Measurements from ENCODE around the gene DAND5. TPM values are rescaled to one million over a fixed set of nuclear protein-coding genes. Genes with fewer than 3 reads are reported as not detected.
A peak's percentile ranks its signal among the peaks of the same experiment; 100 is the strongest.

DAND5 gene
- total and polyA plus RNA-seq, 8 donors, result 0.13 to 0.54 (median 0.30) TPM; not detected in 1

- ATAC-seq (peak; percentile 69), DNase-seq (peak; percentile 78 to 96 (median 87))
- H3K9me3 ChIP-seq, result no peaks in the 10 kb centered on the region
- intact Hi-C loops (cut with DNase I), result no loop called here
- H3K27me3 ChIP-seq, result peaks cover 0 to 26% of the 10 kb centered on the region in 2 donors
- TF ChIP-seq CTCF (IDR thresholded peaks at IDR 0.05), result no peak
- H3K36me3 ChIP-seq, result no peaks in the 10 kb centered on the region
- peak overlapping the region; percentile 21 to 33 for H3K4me3 ChIP-seq
- H3K4me1 ChIP-seq, result peaks cover 55 to 99% of the 10 kb centered on the region in 2 donors
- peak overlapping the region; percentile 77 to 94 for H3K27ac ChIP-seq
Observed at GRCh38 chr19:13022859-13023636, 53.7 kb downstream of the DAND5 start.

- H3K4me3 ChIP-seq, result peak overlapping the region; percentile 21 to 33
- DNase-seq (no peak), ATAC-seq (no peak)
- intact Hi-C loops (cut with DNase I), result no loop called here
- H3K27ac ChIP-seq, result peak overlapping the region; percentile 77 to 94
- peaks cover 0 to 26% of the 10 kb centered on the region in 2 donors for H3K27me3 ChIP-seq
- peaks cover 52 to 99% of the 10 kb centered on the region in 2 donors for H3K4me1 ChIP-seq
- H3K36me3 ChIP-seq, result no peaks in the 10 kb centered on the region
- TF ChIP-seq CTCF (IDR thresholded peaks at IDR 0.05), result no peak
- no peaks in the 10 kb centered on the region for H3K9me3 ChIP-seq
Observed at GRCh38 chr19:13023656-13024055, 54.3 kb downstream of the DAND5 start.

Small RNAs within 50 kb of the gene (microRNA-seq; reads per million reads assigned to microRNA genes)
- gene MIR5695 (0 to 0.17 reads per million in 2 donors), gene MIR6515 (1.3 to 1.5 reads per million in 2 donors)

Other genes with a start within 250 kb of the DAND5 start
- gene TNPO2, start 245.6 kb upstream of the DAND5 start, total RNA-seq, result 10 to 100 TPM; 54.8 to 64.3 TPM
- gene TNPO2, start 245.6 kb upstream of the DAND5 start, polyA plus RNA-seq (ENCODE audit: insufficient read length in 6 of 6), result 10 to 100 TPM; 76.5 to 92.6 (median 80.3) TPM
- gene TRIR, start 234.9 kb upstream of the DAND5 start, total RNA-seq, result 100 to 1,000 TPM; 115 to 128 TPM
- gene TRIR, start 234.9 kb upstream of the DAND5 start, polyA plus RNA-seq (ENCODE audit: insufficient read length in 6 of 6), result 100 to 1,000 TPM; 130 to 183 (median 151) TPM
- gene GET3, start 232.1 kb upstream of the DAND5 start, total RNA-seq, result 10 to 100 TPM; 70.4 to 71.2 TPM
- 10 to 100 TPM; 51.4 to 66.2 (median 56.2) TPM for gene GET3, start 232.1 kb upstream of the DAND5 start, polyA plus RNA-seq (ENCODE audit: insufficient read length in 6 of 6)
- not detected for gene BEST2, start 217.8 kb upstream of the DAND5 start, total RNA-seq
- under 1 TPM in 4 of 6 donors, not detected in 2; 0.08 to 0.17 (median 0.12) TPM for gene BEST2, start 217.8 kb upstream of the DAND5 start, polyA plus RNA-seq (ENCODE audit: insufficient read length in 6 of 6)
- gene HOOK2, start 194.0 kb upstream of the DAND5 start, total RNA-seq, result 10 to 100 TPM; 57.7 to 57.9 TPM
- 10 to 100 TPM; 59.8 to 91.2 (median 78.8) TPM for gene HOOK2, start 194.0 kb upstream of the DAND5 start, polyA plus RNA-seq (ENCODE audit: insufficient read length in 6 of 6)
- gene JUNB, start 178.1 kb upstream of the DAND5 start, total RNA-seq, result 100 to 1,000 TPM; 131 to 135 TPM
- gene JUNB, start 178.1 kb upstream of the DAND5 start, polyA plus RNA-seq (ENCODE audit: insufficient read length in 6 of 6), result 100 to 1,000 TPM in 1 of 6 donors, 10 to 100 TPM in 5; 11.7 to 278 (median 53.7) TPM
- gene PRDX2, start 167.8 kb upstream of the DAND5 start, total RNA-seq, result 100 to 1,000 TPM; 186 to 217 TPM
- gene PRDX2, start 167.8 kb upstream of the DAND5 start, polyA plus RNA-seq (ENCODE audit: insufficient read length in 6 of 6), result 100 to 1,000 TPM; 219 to 267 (median 249) TPM
- gene THSD8, start 167.5 kb upstream of the DAND5 start, total RNA-seq, result 1 to 10 TPM; 6.6 to 9.0 TPM
- gene THSD8, start 167.5 kb upstream of the DAND5 start, polyA plus RNA-seq (ENCODE audit: insufficient read length in 6 of 6), result 10 to 100 TPM in 1 of 6 donors, 1 to 10 TPM in 5; 2.2 to 11.6 (median 4.9) TPM
- gene RNASEH2A, start 163.0 kb upstream of the DAND5 start, total RNA-seq, result 10 to 100 TPM; 10.9 to 16.6 TPM
- gene RNASEH2A, start 163.0 kb upstream of the DAND5 start, polyA plus RNA-seq (ENCODE audit: insufficient read length in 6 of 6), result 10 to 100 TPM; 29.1 to 47.4 (median 34.3) TPM
- not detected for gene RTBDN, start 135.0 kb upstream of the DAND5 start, total RNA-seq
- under 1 TPM in 3 of 6 donors, not detected in 3; 0.17 to 0.21 (median 0.20) TPM for gene RTBDN, start 135.0 kb upstream of the DAND5 start, polyA plus RNA-seq (ENCODE audit: insufficient read length in 6 of 6)
- under 1 TPM; 0.15 to 0.29 TPM for gene MAST1, start 131.1 kb upstream of the DAND5 start, total RNA-seq
- 1 to 10 TPM; 1.2 to 2.4 (median 1.6) TPM for gene MAST1, start 131.1 kb upstream of the DAND5 start, polyA plus RNA-seq (ENCODE audit: insufficient read length in 6 of 6)
- 10 to 100 TPM; 64.8 to 72.8 TPM for gene DNASE2, start 88.1 kb upstream of the DAND5 start, total RNA-seq
- gene DNASE2, start 88.1 kb upstream of the DAND5 start, polyA plus RNA-seq (ENCODE audit: insufficient read length in 6 of 6), result 10 to 100 TPM; 18.7 to 22.2 (median 20.6) TPM
- gene KLF1, start 82.4 kb upstream of the DAND5 start, total RNA-seq, result under 1 TPM in 1 of 2 donors, not detected in 1; 0.50 TPM
- 1 to 10 TPM in 1 of 6 donors, under 1 TPM in 5; 0.35 to 1.2 (median 0.67) TPM for gene KLF1, start 82.4 kb upstream of the DAND5 start, polyA plus RNA-seq (ENCODE audit: insufficient read length in 6 of 6)
- 10 to 100 TPM; 23.6 to 26.7 TPM for gene GCDH, start 78.4 kb upstream of the DAND5 start, total RNA-seq
- gene GCDH, start 78.4 kb upstream of the DAND5 start, polyA plus RNA-seq (ENCODE audit: insufficient read length in 6 of 6), result 10 to 100 TPM; 25.6 to 29.2 (median 27.3) TPM
- under 1 TPM in 1 of 2 donors, not detected in 1; 0.41 TPM for gene SYCE2, start 50.3 kb upstream of the DAND5 start, total RNA-seq
- 1 to 10 TPM; 2.3 to 4.1 (median 3.5) TPM for gene SYCE2, start 50.3 kb upstream of the DAND5 start, polyA plus RNA-seq (ENCODE audit: insufficient read length in 6 of 6)
- gene FARSA, start 35.9 kb upstream of the DAND5 start, total RNA-seq, result 10 to 100 TPM; 40.9 to 59.4 TPM
- gene FARSA, start 35.9 kb upstream of the DAND5 start, polyA plus RNA-seq (ENCODE audit: insufficient read length in 6 of 6), result 10 to 100 TPM; 35.3 to 46.2 (median 41.8) TPM
- 1,000 to 10,000 TPM; 1,387 to 1,778 TPM for gene CALR, start 31.0 kb upstream of the DAND5 start, total RNA-seq
- gene CALR, start 31.0 kb upstream of the DAND5 start, polyA plus RNA-seq (ENCODE audit: insufficient read length in 6 of 6), result 100 to 1,000 TPM; 654 to 817 (median 801) TPM
- gene RAD23A, start 23.7 kb upstream of the DAND5 start, total RNA-seq, result 100 to 1,000 TPM in 1 of 2 donors, 10 to 100 TPM in 1; 74.8 to 118 TPM
- 10 to 100 TPM; 65.3 to 89.7 (median 75.5) TPM for gene RAD23A, start 23.7 kb upstream of the DAND5 start, polyA plus RNA-seq (ENCODE audit: insufficient read length in 6 of 6)
- gene GADD45GIP1, start 12.4 kb upstream of the DAND5 start, total RNA-seq, result 10 to 100 TPM; 14.7 to 20.5 TPM
- 10 to 100 TPM; 22.6 to 35.2 (median 28.4) TPM for gene GADD45GIP1, start 12.4 kb upstream of the DAND5 start, polyA plus RNA-seq (ENCODE audit: insufficient read length in 6 of 6)
- 100 to 1,000 TPM; 166 to 237 TPM for gene NFIX, start 25.9 kb downstream of the DAND5 start, total RNA-seq
- gene NFIX, start 25.9 kb downstream of the DAND5 start, polyA plus RNA-seq (ENCODE audit: insufficient read length in 6 of 6), result 100 to 1,000 TPM in 4 of 6 donors, 10 to 100 TPM in 2; 92.6 to 139 (median 111) TPM
- gene LYL1, start 133.3 kb downstream of the DAND5 start, total RNA-seq, result 10 to 100 TPM; 15.4 to 32.9 TPM
- gene LYL1, start 133.3 kb downstream of the DAND5 start, polyA plus RNA-seq (ENCODE audit: insufficient read length in 6 of 6), result 10 to 100 TPM in 2 of 6 donors, 1 to 10 TPM in 4; 5.3 to 10.9 (median 8.8) TPM
- 10 to 100 TPM; 24.2 to 46.2 TPM for gene TRMT1, start 147.2 kb downstream of the DAND5 start, total RNA-seq
- 10 to 100 TPM; 28.0 to 37.6 (median 33.9) TPM for gene TRMT1, start 147.2 kb downstream of the DAND5 start, polyA plus RNA-seq (ENCODE audit: insufficient read length in 6 of 6)
- 10 to 100 TPM; 65.1 to 92.5 TPM for gene NACC1, start 148.7 kb downstream of the DAND5 start, total RNA-seq
- gene NACC1, start 148.7 kb downstream of the DAND5 start, polyA plus RNA-seq (ENCODE audit: insufficient read length in 6 of 6), result 10 to 100 TPM; 14.9 to 23.4 (median 19.5) TPM
- gene STX10, start 180.8 kb downstream of the DAND5 start, total RNA-seq, result 10 to 100 TPM; 64.0 to 94.8 TPM
- gene STX10, start 180.8 kb downstream of the DAND5 start, polyA plus RNA-seq (ENCODE audit: insufficient read length in 6 of 6), result 10 to 100 TPM; 63.6 to 77.1 (median 72.5) TPM
- gene IER2, start 180.8 kb downstream of the DAND5 start, total RNA-seq, result 10 to 100 TPM; 70.1 to 99.4 TPM
- 100 to 1,000 TPM in 4 of 6 donors, 10 to 100 TPM in 2; 44.6 to 408 (median 142) TPM for gene IER2, start 180.8 kb downstream of the DAND5 start, polyA plus RNA-seq (ENCODE audit: insufficient read length in 6 of 6)